PC-9 (cell line): ENCODE results near the gene JUP. TPM values are rescaled to one million over a fixed set of nuclear protein-coding genes. Genes with fewer than 3 reads are reported as not detected.
"Not testable (repeated sequence)": the region's sequence is repeated elsewhere in the genome, so short reads cannot be mapped to it uniquely, and the experiment has no call there.

Experiments used
- BruUV-seq: library from RNA; stranded (reverse); fragments of 400-500 nt; replicated peaks from 2 replicates; lab custom pipeline; 2021; lab: Mats Ljungman, UMichigan
- CTCF ChIA-PET: fragments of 300-600 bp; sonication (Branson Sonifier 250); formaldehyde crosslinking; loops from one replicate; lab custom pipeline; 2022; ENCODE audit warnings: antibody characterized with exemption; lab: Charles Lee
- POLR2A ChIA-PET: fragments of 300-600 bp; sonication (Branson Sonifier 250); formaldehyde crosslinking; loops from one replicate; lab custom pipeline; 2022; ENCODE audit warnings: antibody characterized with exemption; ENCODE audit not compliant: unreplicated experiment; lab: Charles Lee
- DNase-seq, 2 experiments: peaks; one replicate each; pipeline versions ENCODE4 v3.0.0 to v3.0.0-alpha.2; 2015 to 2022; ENCODE audit warnings: mixed read lengths in 1 of 2
- H2AFZ ChIP-seq: fragments of 200-600 bp; sonication (generic); 2 replicates; pipeline ENCODE4 v1.8.1; 2017; ENCODE audit warnings: antibody characterized with exemption
- H3F3A ChIP-seq: fragments of 200-600 bp; sonication (generic); 2 replicates; pipeline ENCODE4 v1.8.1; 2017; ENCODE audit warnings: antibody characterized with exemption, mild to moderate bottlenecking, low read depth; ENCODE audit not compliant: insufficient read depth
- H3K27ac ChIP-seq: fragments of 200-600 bp; sonication (generic); 2 replicates; pipeline ENCODE4 v1.6.1; 2016; ENCODE audit warnings: mixed run types
- H3K27me3 ChIP-seq: fragments of 200-600 bp; sonication (generic); 2 replicates; pipeline ENCODE4 v1.6.1; 2016; ENCODE audit warnings: low read depth, mixed run types; ENCODE audit not compliant: insufficient read depth
- H3K36me3 ChIP-seq: fragments of 200-600 bp; sonication (generic); 2 replicates; pipeline ENCODE4 v1.6.1; 2016; ENCODE audit warnings: low read depth, mixed run types
- H3K4me1 ChIP-seq: fragments of 200-600 bp; sonication (generic); replicated peaks from 2 replicates; pipeline ENCODE4 v1.6.1; 2016; ENCODE audit warnings: mixed run types; ENCODE audit not compliant: insufficient read depth
- H3K4me2 ChIP-seq: fragments of 200-600 bp; sonication (generic); 2 replicates; pipeline ENCODE4 v1.6.1; 2017; ENCODE audit warnings: mixed run types
- H3K4me3 ChIP-seq: fragments of 200-600 bp; sonication (generic); 2 replicates; pipeline ENCODE4 v1.6.1; 2016; ENCODE audit warnings: mixed run types
- H3K79me2 ChIP-seq: fragments of 200-600 bp; sonication (generic); 2 replicates; pipeline ENCODE4 v1.6.1; 2017; ENCODE audit warnings: low read depth, mixed run types
- H3K9me2 ChIP-seq: fragments of 200-600 bp; sonication (generic); 2 replicates; pipeline ENCODE4 v1.8.1; 2017; ENCODE audit warnings: mild to moderate bottlenecking; ENCODE audit not compliant: insufficient read depth
- H3K9me3 ChIP-seq: fragments of 200-600 bp; sonication (generic); 2 replicates; pipeline ENCODE4 v1.8.1; 2016; ENCODE audit warnings: low read depth; ENCODE audit not compliant: insufficient read depth
- H4K20me1 ChIP-seq: fragments of 200-600 bp; sonication (generic); 2 replicates; pipeline ENCODE4 v1.8.1; 2017; ENCODE audit not compliant: insufficient read depth
- CTCF ChIP-seq: fragments of 200-600 bp; sonication (generic); conservative IDR thresholded peaks from 2 replicates; pipeline ENCODE4 v1.6.1; 2017; ENCODE audit warnings: mixed run types, antibody characterized with exemption, mild to moderate bottlenecking, moderate library complexity
- EZH2 ChIP-seq: fragments of 200-600 bp; sonication (generic); IDR thresholded peaks from 2 replicates; pipeline ENCODE4 v1.8.0; 2017; ENCODE audit warnings: antibody characterized with exemption, low read depth
- intact Hi-C: fragments of 100-400 bp; cut with micrococcal nuclease; formaldehyde crosslinking; loops from one replicate; pipeline ENCODE4 v1.10.0; 2022; ENCODE audit not compliant: unreplicated experiment
- total RNA-seq: library from RNA; stranded (reverse); gene quantifications from 2 replicates; pipeline ENCODE4 v1.2.3, GENCODE V29; 2021

Gene JUP
- total RNA-seq, 1 experiment from 2014 or later: 259 TPM

GRCh38 chr17:41835214-41835799, 48.8 kb upstream of the JUP start:
- H4K20me1 ChIP-seq: no peaks in the 10 kb centered on the region
- no peaks in the 10 kb centered on the region for H3F3A ChIP-seq
- CTCF ChIA-PET: no interaction called here
- intact Hi-C loops: no loop called here
- H3K27me3 ChIP-seq: no peaks in the 10 kb centered on the region
- no TSS peak for BruUV-seq
- H2AFZ ChIP-seq: peak overlapping the region; percentile 100
- H3K36me3 ChIP-seq: 0 out of 2 replicates have a peak, but pooled peaks cover 8% of the 10 kb centered on the region
- H3K9me3 ChIP-seq: no peaks in the 10 kb centered on the region
- no peaks in the 10 kb centered on the region for H3K9me2 ChIP-seq
- DNase-seq: no peak
- POLR2A ChIA-PET: interaction anchor here (0.6 kb wide), 1 partner anchor 155 kb away, joined by 5 read pairs; no protein-coding TSS in a partner anchor
- 0 out of 2 replicates have a peak, but pooled peaks cover 8% of the 10 kb centered on the region for H3K79me2 ChIP-seq
- peaks cover 11% of the 10 kb centered on the region for H3K4me1 ChIP-seq
- H3K27ac ChIP-seq: no peak overlapping the region
- H3K4me2 ChIP-seq: peak overlapping the region; percentile 93
- TF ChIP-seq CTCF (no peak), EZH2 (no peak)
- H3K4me3 ChIP-seq: peak overlapping the region; percentile 93

- H3K27me3 ChIP-seq, H3K9me2 ChIP-seq, H3K4me2 ChIP-seq, H3F3A ChIP-seq, H4K20me1 ChIP-seq, H3K27ac ChIP-seq, H3K4me1 ChIP-seq, H2AFZ ChIP-seq, intact Hi-C loops, BruUV-seq, H3K79me2 ChIP-seq, H3K4me3 ChIP-seq, POLR2A ChIA-PET, H3K9me3 ChIP-seq, CTCF ChIA-PET, DNase-seq: not testable (repeated sequence)
- peaks cover 16% of the 10 kb centered on the region for H3K36me3 ChIP-seq
These were observed 43.5 kb upstream of the JUP start for GRCh38 chr17:41829961-41830360.

GRCh38 chr17:41825175-41825845, 38.8 kb upstream of the JUP start:
- POLR2A ChIA-PET: no interaction called here
- Histone ChIP-seq H2AFZ (no peak overlapping the region), H3K9me3 (no peaks in the 10 kb centered on the region), H4K20me1 (no peaks in the 10 kb centered on the region), H3F3A (no peaks in the 10 kb centered on the region), H3K27me3 (no peaks in the 10 kb centered on the region), H3K79me2 (no peaks in the 10 kb centered on the region), H3K4me2 (no peak overlapping the region), H3K27ac (no peak overlapping the region), H3K4me1 (no peaks in the 10 kb centered on the region), H3K36me3 (peaks cover 9% of the 10 kb centered on the region), H3K9me2 (no peaks in the 10 kb centered on the region), H3K4me3 (no peak overlapping the region)
- TF ChIP-seq EZH2 (no peak), CTCF (no peak)
- no TSS peak for BruUV-seq
- no peak for DNase-seq
- intact Hi-C loops: no loop called here
- CTCF ChIA-PET: no interaction called here
